Measurements from ENCODE around the gene UBN2.

UBN2 gene

GRCh38 chr7:139232904-139233303, 1.9 kb downstream of the UBN2 start:
- no peak for DNase-seq

GRCh38 chr7:139241258-139241657, 10.2 kb downstream of the UBN2 start:
- DNase-seq = no peak

GRCh38 chr7:139242741-139243281, 11.8 kb downstream of the UBN2 start:
- peak; percentile 32 for DNase-seq

- no peak for DNase-seq
Measured at GRCh38 chr7:139245401-139245800, 14.4 kb downstream of the UBN2 start.

- no peak for DNase-seq
Measured at GRCh38 chr7:139246494-139246893, 15.5 kb downstream of the UBN2 start.

- DNase-seq = no peak
Measured at GRCh38 chr7:139246905-139247304, 15.9 kb downstream of the UBN2 start.

GRCh38 chr7:139249179-139249810, 18.3 kb downstream of the UBN2 start:
- DNase-seq = no peak

GRCh38 chr7:139252451-139252850, 21.4 kb downstream of the UBN2 start:
- DNase-seq = no peak

GRCh38 chr7:139254281-139254680, 23.2 kb downstream of the UBN2 start:
- no peak for DNase-seq

- no peak for DNase-seq
Measured at GRCh38 chr7:139254728-139255127, 23.7 kb downstream of the UBN2 start.

GRCh38 chr7:139255290-139255689, 24.3 kb downstream of the UBN2 start:
- DNase-seq = peak; percentile 34

GRCh38 chr7:139259142-139259541, 28.1 kb downstream of the UBN2 start:
- DNase-seq = no peak

GRCh38 chr7:139264220-139264619, 33.2 kb downstream of the UBN2 start:
- no peak for DNase-seq

GRCh38 chr7:139265673-139266072, 34.6 kb downstream of the UBN2 start:
- no peak for DNase-seq

- no peak for DNase-seq
Measured at GRCh38 chr7:139271718-139272628, 40.9 kb downstream of the UBN2 start.

- peak; percentile 7 for DNase-seq
Measured at GRCh38 chr7:139284252-139284896, 53.3 kb downstream of the UBN2 start.

GRCh38 chr7:139286144-139286543, 55.1 kb downstream of the UBN2 start:
- no peak for DNase-seq

GRCh38 chr7:139292821-139293220, 61.8 kb downstream of the UBN2 start:
- no peak for DNase-seq

- DNase-seq = no peak
Measured at GRCh38 chr7:139293534-139293933, 62.5 kb downstream of the UBN2 start.

GRCh38 chr7:139294241-139294640, 63.2 kb downstream of the UBN2 start:
- DNase-seq = peak; percentile 36

GRCh38 chr7:139294951-139295575, 64.0 kb downstream of the UBN2 start:
- DNase-seq = no peak

- DNase-seq = no peak
Measured at GRCh38 chr7:139297795-139298194, 66.8 kb downstream of the UBN2 start.

GRCh38 chr7:139299296-139299695, 68.3 kb downstream of the UBN2 start:
- DNase-seq = no peak
